Measurements from ENCODE around the gene RIMS1. TPM values are rescaled to one million over a fixed set of nuclear protein-coding genes. Genes with fewer than 3 reads are reported as not detected.

Gene RIMS1
- total RNA-seq, 2 donors from 2014 or later, result 3.5 to 5.7 TPM

GRCh38 chr6:72390548-72390947, 504.2 kb downstream of the RIMS1 start:
- DNase-seq (ENCODE audit: low spot score) (no peak), ATAC-seq (ENCODE audit: insufficient number of reproducible peaks, low FRiP score, low read depth) (no peak)
- Histone ChIP-seq H3K27me3 (replicated peaks; ENCODE audit: insufficient read depth) (no peaks in the 10 kb centered on the region), H3K27ac (no peak overlapping the region), H3K4me3 (no peak overlapping the region), H3K36me3 (no peaks in the 10 kb centered on the region), H3K9me3 (no peaks in the 10 kb centered on the region), H3K4me1 (ENCODE audit: control insufficient read depth in 1 of 2, low read depth in 2 of 2) (no peaks in the 10 kb centered on the region)
- no peak for TF ChIP-seq CTCF (IDR thresholded peaks at IDR 0.05)

GRCh38 chr6:72401865-72402264, 515.5 kb downstream of the RIMS1 start:
- Histone ChIP-seq H3K27me3 (replicated peaks; ENCODE audit: insufficient read depth) (no peaks in the 10 kb centered on the region), H3K27ac (no peak overlapping the region), H3K36me3 (no peaks in the 10 kb centered on the region), H3K4me1 (ENCODE audit: control insufficient read depth in 1 of 2, low read depth in 2 of 2) (no peaks in the 10 kb centered on the region), H3K4me3 (no peak overlapping the region), H3K9me3 (no peaks in the 10 kb centered on the region)
- ATAC-seq (ENCODE audit: insufficient number of reproducible peaks, low FRiP score, low read depth) (no peak), DNase-seq (ENCODE audit: low spot score) (no peak)
- TF ChIP-seq CTCF (IDR thresholded peaks at IDR 0.05), result no peak

- ATAC-seq (ENCODE audit: insufficient number of reproducible peaks, low FRiP score, low read depth), result no peak
- no peak for TF ChIP-seq CTCF (IDR thresholded peaks at IDR 0.05)
- no peaks in the 10 kb centered on the region for H3K9me3 ChIP-seq
- H3K27ac ChIP-seq, result no peak overlapping the region
- no peaks in the 10 kb centered on the region for H3K36me3 ChIP-seq
- no peak for DNase-seq (ENCODE audit: low spot score)
- no peaks in the 10 kb centered on the region for H3K4me1 ChIP-seq (ENCODE audit: control insufficient read depth in 1 of 2, low read depth in 2 of 2)
- H3K27me3 ChIP-seq (replicated peaks; ENCODE audit: insufficient read depth), result no peaks in the 10 kb centered on the region
- no peak overlapping the region for H3K4me3 ChIP-seq
Measured at GRCh38 chr6:72403413-72403812, 517.1 kb downstream of the RIMS1 start.

GRCh38 chr6:72406517-72406916, 520.2 kb downstream of the RIMS1 start:
- Histone ChIP-seq H3K4me3 (no peak overlapping the region), H3K4me1 (ENCODE audit: control insufficient read depth in 1 of 2, low read depth in 2 of 2) (no peaks in the 10 kb centered on the region), H3K9me3 (no peaks in the 10 kb centered on the region), H3K27me3 (replicated peaks; ENCODE audit: insufficient read depth) (no peaks in the 10 kb centered on the region), H3K36me3 (no peaks in the 10 kb centered on the region), H3K27ac (no peak overlapping the region)
- TF ChIP-seq CTCF (IDR thresholded peaks at IDR 0.05), result no peak
- DNase-seq (ENCODE audit: low spot score) (no peak), ATAC-seq (ENCODE audit: insufficient number of reproducible peaks, low FRiP score, low read depth) (no peak)

- Histone ChIP-seq H3K27ac (no peak overlapping the region), H3K27me3 (replicated peaks; ENCODE audit: insufficient read depth) (no peaks in the 10 kb centered on the region), H3K36me3 (no peaks in the 10 kb centered on the region), H3K4me3 (no peak overlapping the region), H3K9me3 (no peaks in the 10 kb centered on the region), H3K4me1 (ENCODE audit: control insufficient read depth in 1 of 2, low read depth in 2 of 2) (no peaks in the 10 kb centered on the region)
- no peak for TF ChIP-seq CTCF (IDR thresholded peaks at IDR 0.05)
- DNase-seq (ENCODE audit: low spot score) (no peak), ATAC-seq (ENCODE audit: insufficient number of reproducible peaks, low FRiP score, low read depth) (no peak)
Measured at GRCh38 chr6:72410769-72411168, 524.4 kb downstream of the RIMS1 start.
